DOHH2 (cell line): ENCODE results near the gene IRX4.

ENCODE experiments used
- H3F3A ChIP-seq: fragments of 200-600 bp; sonication (generic), shearing (Covaris generic); 2 replicates; pipeline ENCODE4 v1.6.0; 2016; ENCODE audit warnings: antibody characterized with exemption, mild to moderate bottlenecking; ENCODE audit not compliant: control insufficient read depth, insufficient read depth
- H3K27ac ChIP-seq: fragments of 200-600 bp; sonication (generic); 2 replicates; pipeline ENCODE4 v1.5.1; 2014; ENCODE audit warnings: low read depth, mild to moderate bottlenecking, low read length, moderate library complexity
- H3K27me3 ChIP-seq: fragments of 200-600 bp; sonication (generic); 2 replicates; pipeline ENCODE4 v1.6.1; 2014; ENCODE audit warnings: mild to moderate bottlenecking, low read length, mixed read lengths; ENCODE audit not compliant: control insufficient read depth
- H3K36me3 ChIP-seq: fragments of 200-600 bp; sonication (generic); 2 replicates; pipeline ENCODE4 v1.6.1; 2014; ENCODE audit warnings: mild to moderate bottlenecking, low read length, moderate library complexity, mixed read lengths; ENCODE audit not compliant: control insufficient read depth
- H3K4me1 ChIP-seq: fragments of 200-600 bp; sonication (generic); 2 replicates; pipeline ENCODE4 v1.6.1; 2014; ENCODE audit warnings: mild to moderate bottlenecking, low read length, mixed read lengths; ENCODE audit not compliant: control insufficient read depth
- H3K4me2 ChIP-seq: fragments of 200-600 bp; sonication (generic); 2 replicates; pipeline ENCODE4 v1.6.0; 2014; ENCODE audit warnings: mild to moderate bottlenecking, low read length, moderate library complexity
- H3K4me3 ChIP-seq: fragments of 200-600 bp; sonication (generic); 2 replicates; pipeline ENCODE4 v1.5.1; 2014; ENCODE audit warnings: mild to moderate bottlenecking, low read length, mixed read lengths
- H3K79me2 ChIP-seq: fragments of 200-600 bp; sonication (generic); 2 replicates; pipeline ENCODE4 v1.6.1; 2014; ENCODE audit warnings: mild to moderate bottlenecking, low read length, mixed read lengths; ENCODE audit not compliant: control insufficient read depth
- H3K9me2 ChIP-seq: fragments of 200-600 bp; sonication (generic); replicated peaks from 2 replicates; pipeline ENCODE4 v1.6.1; 2014; ENCODE audit warnings: mild to moderate bottlenecking, low read length, mixed read lengths; ENCODE audit not compliant: control insufficient read depth
- H3K9me3 ChIP-seq: fragments of 200-600 bp; sonication (generic); 2 replicates; pipeline ENCODE4 v1.6.1; 2014; ENCODE audit warnings: antibody characterized with exemption, low read length, mixed read lengths; ENCODE audit not compliant: control insufficient read depth, insufficient read depth
- H4K20me1 ChIP-seq: fragments of 200-600 bp; sonication (generic); 2 replicates; pipeline ENCODE4 v1.6.0; 2014; ENCODE audit warnings: low read depth, mild to moderate bottlenecking, antibody characterized with exemption, low read length, moderate library complexity; ENCODE audit not compliant: control insufficient read depth, insufficient read depth
- EZH2phosphoT487 ChIP-seq: fragments of 200-600 bp; sonication (generic); IDR thresholded peaks from 2 replicates; pipeline ENCODE4 v1.6.1; 2017; ENCODE audit warnings: borderline replicate concordance, mild to moderate bottlenecking, antibody characterized with exemption, low read length, moderate library complexity, mixed read lengths
- TF ChIP-seq, protein P1 (sequence below): fragments of 200-600 bp; sonication (generic); IDR thresholded peaks from one replicate; pipeline ENCODE4 v1.5.1; 2014; ENCODE audit warnings: antibody characterized with exemption, mild to moderate bottlenecking, low read depth, low read length; ENCODE audit not compliant: poor library complexity, severe bottlenecking

The IRX4 gene

DNA sequence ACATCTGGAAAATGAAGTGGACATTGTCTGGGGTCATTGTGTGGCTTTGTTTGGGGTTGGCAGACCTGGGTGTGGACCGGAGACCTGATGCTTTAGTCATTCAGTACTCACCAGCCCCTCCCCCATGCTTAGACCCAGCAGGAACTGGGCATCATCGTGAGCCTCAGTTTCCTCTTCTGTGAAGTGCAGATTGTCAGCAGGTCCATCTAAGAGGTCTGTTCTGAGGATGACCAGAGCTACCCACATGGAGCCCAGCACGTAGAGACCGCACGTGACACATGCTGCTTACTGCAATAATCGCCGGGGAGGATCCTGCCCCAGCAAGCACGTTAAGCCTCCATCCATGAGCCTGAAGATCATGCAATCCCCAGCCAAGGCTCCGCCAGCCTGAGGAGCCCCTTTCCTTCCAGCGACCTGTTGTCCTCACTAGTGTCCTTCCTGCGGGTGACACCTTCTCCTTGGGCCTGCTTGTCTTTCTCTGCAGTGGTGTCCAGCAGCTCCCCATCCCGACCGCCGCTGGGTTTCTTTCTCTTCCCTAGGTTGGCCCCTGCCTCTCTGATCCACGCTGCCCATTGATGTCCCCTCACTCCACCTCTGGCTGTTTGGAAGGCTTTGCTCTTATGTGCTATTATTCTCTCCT, 26.7 kb upstream of the IRX4 start:
- H3K4me2 ChIP-seq: no peak overlapping the region
- H4K20me1 ChIP-seq: no peaks in the 10 kb centered on the region
- no peaks in the 10 kb centered on the region for H3K9me2 ChIP-seq
- H3K27ac ChIP-seq: no peak overlapping the region
- TF ChIP-seq, protein P1, sequence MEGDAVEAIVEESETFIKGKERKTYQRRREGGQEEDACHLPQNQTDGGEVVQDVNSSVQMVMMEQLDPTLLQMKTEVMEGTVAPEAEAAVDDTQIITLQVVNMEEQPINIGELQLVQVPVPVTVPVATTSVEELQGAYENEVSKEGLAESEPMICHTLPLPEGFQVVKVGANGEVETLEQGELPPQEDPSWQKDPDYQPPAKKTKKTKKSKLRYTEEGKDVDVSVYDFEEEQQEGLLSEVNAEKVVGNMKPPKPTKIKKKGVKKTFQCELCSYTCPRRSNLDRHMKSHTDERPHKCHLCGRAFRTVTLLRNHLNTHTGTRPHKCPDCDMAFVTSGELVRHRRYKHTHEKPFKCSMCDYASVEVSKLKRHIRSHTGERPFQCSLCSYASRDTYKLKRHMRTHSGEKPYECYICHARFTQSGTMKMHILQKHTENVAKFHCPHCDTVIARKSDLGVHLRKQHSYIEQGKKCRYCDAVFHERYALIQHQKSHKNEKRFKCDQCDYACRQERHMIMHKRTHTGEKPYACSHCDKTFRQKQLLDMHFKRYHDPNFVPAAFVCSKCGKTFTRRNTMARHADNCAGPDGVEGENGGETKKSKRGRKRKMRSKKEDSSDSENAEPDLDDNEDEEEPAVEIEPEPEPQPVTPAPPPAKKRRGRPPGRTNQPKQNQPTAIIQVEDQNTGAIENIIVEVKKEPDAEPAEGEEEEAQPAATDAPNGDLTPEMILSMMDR: no peak
- no peak for TF ChIP-seq EZH2phosphoT487
- H3K4me1 ChIP-seq: no peaks in the 10 kb centered on the region
- H3F3A ChIP-seq: no peaks in the 10 kb centered on the region
- no peaks in the 10 kb centered on the region for H3K9me3 ChIP-seq
- H3K36me3 ChIP-seq: no peaks in the 10 kb centered on the region
- no peaks in the 10 kb centered on the region for H3K79me2 ChIP-seq
- peaks cover 2% of the 10 kb centered on the region; the same call in 1 of the 2 replicates for H3K27me3 ChIP-seq
- H3K4me3 ChIP-seq: no peak overlapping the region

DNA sequence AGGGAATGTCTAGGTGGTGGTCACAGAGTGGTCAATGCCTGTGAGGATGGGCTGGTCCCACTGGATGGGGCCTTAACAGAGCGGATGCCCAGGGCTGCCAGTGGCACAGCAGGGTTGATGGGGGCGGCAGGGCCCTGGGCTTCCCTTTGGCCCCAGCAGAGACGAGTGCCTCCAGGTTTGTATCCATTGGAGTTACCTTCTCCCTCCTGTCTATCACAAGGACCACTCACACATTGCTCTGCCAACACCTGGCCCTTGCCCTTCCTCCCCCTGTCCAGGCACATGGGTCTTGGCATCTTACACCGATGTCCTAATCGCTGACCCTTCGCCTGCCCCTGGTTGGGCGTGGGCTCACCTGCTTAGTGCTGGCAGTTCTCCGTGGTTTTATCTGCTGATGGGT, 26.2 kb upstream of the IRX4 start:
- no peaks in the 10 kb centered on the region for H3K36me3 ChIP-seq
- TF ChIP-seq EZH2phosphoT487: no peak
- TF ChIP-seq, protein P1: no peak
- H3K27me3 ChIP-seq: peaks cover 2% of the 10 kb centered on the region; the same call in 1 of the 2 replicates
- H3F3A ChIP-seq: no peaks in the 10 kb centered on the region
- no peak overlapping the region for H3K4me3 ChIP-seq
- H3K9me3 ChIP-seq: no peaks in the 10 kb centered on the region
- H3K4me2 ChIP-seq: no peak overlapping the region
- H3K79me2 ChIP-seq: no peaks in the 10 kb centered on the region
- H3K9me2 ChIP-seq: no peaks in the 10 kb centered on the region
- H3K4me1 ChIP-seq: no peaks in the 10 kb centered on the region
- H3K27ac ChIP-seq: no peak overlapping the region
- no peaks in the 10 kb centered on the region for H4K20me1 ChIP-seq

DNA sequence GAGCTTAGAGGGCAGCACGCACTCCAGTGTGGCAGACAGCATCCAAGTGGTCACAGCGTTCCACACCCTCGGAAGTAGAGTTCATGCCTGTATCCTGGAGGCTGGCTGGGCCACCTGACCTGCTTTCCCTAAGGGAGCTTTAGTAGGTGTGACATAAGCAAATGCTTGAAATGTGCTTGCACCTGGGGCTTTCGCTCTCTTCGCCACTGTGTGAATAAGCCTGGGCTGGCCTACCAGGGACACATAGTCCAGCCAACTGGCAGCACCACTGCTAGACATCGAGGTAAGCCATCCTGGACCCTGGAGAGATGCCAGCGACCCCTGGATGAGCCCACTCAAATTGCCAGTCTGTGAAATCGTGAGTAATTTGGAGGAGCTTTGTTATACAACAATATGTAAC, 24.9 kb upstream of the IRX4 start:
- H4K20me1 ChIP-seq: no peaks in the 10 kb centered on the region
- no peaks in the 10 kb centered on the region for H3K4me1 ChIP-seq
- no peak overlapping the region for H3K27ac ChIP-seq
- no peaks in the 10 kb centered on the region for H3F3A ChIP-seq
- no peaks in the 10 kb centered on the region for H3K79me2 ChIP-seq
- TF ChIP-seq, protein P1: no peak
- no peak for TF ChIP-seq EZH2phosphoT487
- no peaks in the 10 kb centered on the region for H3K36me3 ChIP-seq
- no peak overlapping the region for H3K4me3 ChIP-seq
- no peak overlapping the region for H3K4me2 ChIP-seq
- no peaks in the 10 kb centered on the region for H3K9me3 ChIP-seq
- H3K9me2 ChIP-seq: no peaks in the 10 kb centered on the region
- peaks cover 2% of the 10 kb centered on the region; the same call in 1 of the 2 replicates for H3K27me3 ChIP-seq
